AG10803 (cell line): ENCODE data around the gene FATE1.

ENCODE experiments used
- DNase-seq: peaks from one replicate; pipeline ENCODE4 v3.0.0; 2010; ENCODE audit warnings: low read depth
- H3K4me3 ChIP-seq: 2 replicates; pipeline ENCODE4 v1.5.1; 2011; ENCODE audit warnings: mild to moderate bottlenecking, low read length, control low read depth
- TF ChIP-seq, protein P1 (sequence below): conservative IDR thresholded peaks from 2 replicates; pipeline ENCODE4 v1.5.1; 2011; ENCODE audit warnings: mild to moderate bottlenecking, low read length, control low read depth, inconsistent platforms

FATE1 gene

GRCh38 chrX:151714362-151714761 is 1.5 kb upstream of the FATE1 start:
- TF ChIP-seq, protein P1, sequence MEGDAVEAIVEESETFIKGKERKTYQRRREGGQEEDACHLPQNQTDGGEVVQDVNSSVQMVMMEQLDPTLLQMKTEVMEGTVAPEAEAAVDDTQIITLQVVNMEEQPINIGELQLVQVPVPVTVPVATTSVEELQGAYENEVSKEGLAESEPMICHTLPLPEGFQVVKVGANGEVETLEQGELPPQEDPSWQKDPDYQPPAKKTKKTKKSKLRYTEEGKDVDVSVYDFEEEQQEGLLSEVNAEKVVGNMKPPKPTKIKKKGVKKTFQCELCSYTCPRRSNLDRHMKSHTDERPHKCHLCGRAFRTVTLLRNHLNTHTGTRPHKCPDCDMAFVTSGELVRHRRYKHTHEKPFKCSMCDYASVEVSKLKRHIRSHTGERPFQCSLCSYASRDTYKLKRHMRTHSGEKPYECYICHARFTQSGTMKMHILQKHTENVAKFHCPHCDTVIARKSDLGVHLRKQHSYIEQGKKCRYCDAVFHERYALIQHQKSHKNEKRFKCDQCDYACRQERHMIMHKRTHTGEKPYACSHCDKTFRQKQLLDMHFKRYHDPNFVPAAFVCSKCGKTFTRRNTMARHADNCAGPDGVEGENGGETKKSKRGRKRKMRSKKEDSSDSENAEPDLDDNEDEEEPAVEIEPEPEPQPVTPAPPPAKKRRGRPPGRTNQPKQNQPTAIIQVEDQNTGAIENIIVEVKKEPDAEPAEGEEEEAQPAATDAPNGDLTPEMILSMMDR = no peak
- no peak for DNase-seq
- H3K4me3 ChIP-seq = no peak overlapping the region

- TF ChIP-seq, protein P1 = peak; percentile 63
- peak; percentile 32 for DNase-seq
- H3K4me3 ChIP-seq = no peak overlapping the region
Observed at GRCh38 chrX:151722241-151722846, 6.5 kb downstream of the FATE1 start.

DNA sequence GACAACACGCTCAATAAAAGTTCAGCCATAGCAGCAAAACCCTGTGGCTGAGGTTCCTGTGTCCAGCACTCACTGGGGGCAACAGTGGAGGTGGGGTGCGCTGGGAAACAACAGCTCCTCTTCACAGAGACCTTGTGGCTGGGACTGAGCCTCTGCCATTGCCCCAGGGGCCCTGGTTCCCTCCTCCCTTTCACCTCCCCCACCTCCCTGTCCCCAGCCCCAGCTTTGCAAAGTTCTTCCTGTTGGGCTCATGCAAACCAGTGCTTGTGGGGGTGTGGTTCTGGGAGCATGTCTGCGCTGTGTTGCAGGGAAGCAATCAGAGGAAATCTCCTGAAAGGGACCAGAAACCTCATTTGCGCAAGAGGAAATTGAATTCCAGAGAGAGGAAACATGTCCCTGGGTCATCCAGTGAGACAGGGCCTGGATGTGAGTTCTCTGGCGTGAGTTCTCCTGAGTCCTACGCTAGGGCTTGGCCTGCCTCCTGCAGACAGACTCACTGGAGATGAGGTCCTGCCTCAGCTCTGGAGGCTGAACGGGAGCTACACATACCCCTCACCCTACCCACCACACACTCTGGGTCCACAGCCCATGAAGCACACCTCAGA is 7.4 kb downstream of the FATE1 start:
- TF ChIP-seq, protein P1 = no peak
- no peak for DNase-seq
- H3K4me3 ChIP-seq = no peak overlapping the region

GRCh38 chrX:151724563-151725337 is 8.9 kb downstream of the FATE1 start:
- H3K4me3 ChIP-seq = no peak overlapping the region
- TF ChIP-seq, protein P1 = no peak
- no peak for DNase-seq

DNA sequence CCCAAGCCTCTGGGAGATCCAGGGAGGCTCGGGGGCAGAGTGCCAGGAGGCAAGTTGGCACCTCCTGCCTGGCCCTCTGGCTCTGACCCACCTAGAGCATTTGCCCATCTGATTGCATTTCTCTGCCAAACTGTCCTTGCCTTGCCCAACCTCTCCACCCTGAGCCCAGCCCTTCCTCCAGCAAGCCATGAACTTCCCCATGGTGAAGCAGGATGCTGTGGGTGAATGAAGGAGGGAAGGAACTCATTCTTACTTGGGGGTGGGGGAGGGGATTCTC is 9.4 kb downstream of the FATE1 start:
- DNase-seq = no peak
- H3K4me3 ChIP-seq = no peak overlapping the region
- TF ChIP-seq, protein P1 = no peak

DNA sequence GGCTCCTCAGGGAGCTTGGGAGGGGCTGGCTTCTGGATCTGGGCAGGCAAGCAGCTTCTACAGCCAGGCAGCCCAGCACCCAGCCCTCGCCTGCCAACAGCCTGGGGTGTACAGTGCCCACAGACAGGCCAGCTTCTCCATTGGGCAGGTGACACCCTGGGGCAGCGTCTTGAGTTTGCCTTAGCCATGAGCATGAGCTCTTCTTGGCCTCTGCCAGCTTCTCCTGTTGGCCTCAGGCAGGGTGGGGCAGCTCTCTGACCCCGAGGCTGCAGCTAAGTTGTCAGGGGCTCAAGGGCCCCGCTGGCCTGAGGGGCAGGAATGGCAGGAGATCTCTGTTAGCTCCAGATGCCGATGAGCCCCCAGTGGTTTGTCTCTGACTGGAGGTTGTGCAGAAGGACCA is 10.9 kb downstream of the FATE1 start:
- H3K4me3 ChIP-seq = no peak overlapping the region
- DNase-seq = no peak
- TF ChIP-seq, protein P1 = no peak

GRCh38 chrX:151727346-151727745 is 11.5 kb downstream of the FATE1 start:
- TF ChIP-seq, protein P1 = no peak
- no peak for DNase-seq
- no peak overlapping the region for H3K4me3 ChIP-seq
